CD4-positive, alpha-beta T cell treated with Interleukin-10 for 1 hour (primary cell): ENCODE measurements around the gene ATG7.

Experiments used
- DNase-seq: peaks from one replicate; pipeline ENCODE4 v3.0.0-alpha.2; 2020

ATG7 gene, protein sequence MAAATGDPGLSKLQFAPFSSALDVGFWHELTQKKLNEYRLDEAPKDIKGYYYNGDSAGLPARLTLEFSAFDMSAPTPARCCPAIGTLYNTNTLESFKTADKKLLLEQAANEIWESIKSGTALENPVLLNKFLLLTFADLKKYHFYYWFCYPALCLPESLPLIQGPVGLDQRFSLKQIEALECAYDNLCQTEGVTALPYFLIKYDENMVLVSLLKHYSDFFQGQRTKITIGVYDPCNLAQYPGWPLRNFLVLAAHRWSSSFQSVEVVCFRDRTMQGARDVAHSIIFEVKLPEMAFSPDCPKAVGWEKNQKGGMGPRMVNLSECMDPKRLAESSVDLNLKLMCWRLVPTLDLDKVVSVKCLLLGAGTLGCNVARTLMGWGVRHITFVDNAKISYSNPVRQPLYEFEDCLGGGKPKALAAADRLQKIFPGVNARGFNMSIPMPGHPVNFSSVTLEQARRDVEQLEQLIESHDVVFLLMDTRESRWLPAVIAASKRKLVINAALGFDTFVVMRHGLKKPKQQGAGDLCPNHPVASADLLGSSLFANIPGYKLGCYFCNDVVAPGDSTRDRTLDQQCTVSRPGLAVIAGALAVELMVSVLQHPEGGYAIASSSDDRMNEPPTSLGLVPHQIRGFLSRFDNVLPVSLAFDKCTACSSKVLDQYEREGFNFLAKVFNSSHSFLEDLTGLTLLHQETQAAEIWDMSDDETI

DNA sequence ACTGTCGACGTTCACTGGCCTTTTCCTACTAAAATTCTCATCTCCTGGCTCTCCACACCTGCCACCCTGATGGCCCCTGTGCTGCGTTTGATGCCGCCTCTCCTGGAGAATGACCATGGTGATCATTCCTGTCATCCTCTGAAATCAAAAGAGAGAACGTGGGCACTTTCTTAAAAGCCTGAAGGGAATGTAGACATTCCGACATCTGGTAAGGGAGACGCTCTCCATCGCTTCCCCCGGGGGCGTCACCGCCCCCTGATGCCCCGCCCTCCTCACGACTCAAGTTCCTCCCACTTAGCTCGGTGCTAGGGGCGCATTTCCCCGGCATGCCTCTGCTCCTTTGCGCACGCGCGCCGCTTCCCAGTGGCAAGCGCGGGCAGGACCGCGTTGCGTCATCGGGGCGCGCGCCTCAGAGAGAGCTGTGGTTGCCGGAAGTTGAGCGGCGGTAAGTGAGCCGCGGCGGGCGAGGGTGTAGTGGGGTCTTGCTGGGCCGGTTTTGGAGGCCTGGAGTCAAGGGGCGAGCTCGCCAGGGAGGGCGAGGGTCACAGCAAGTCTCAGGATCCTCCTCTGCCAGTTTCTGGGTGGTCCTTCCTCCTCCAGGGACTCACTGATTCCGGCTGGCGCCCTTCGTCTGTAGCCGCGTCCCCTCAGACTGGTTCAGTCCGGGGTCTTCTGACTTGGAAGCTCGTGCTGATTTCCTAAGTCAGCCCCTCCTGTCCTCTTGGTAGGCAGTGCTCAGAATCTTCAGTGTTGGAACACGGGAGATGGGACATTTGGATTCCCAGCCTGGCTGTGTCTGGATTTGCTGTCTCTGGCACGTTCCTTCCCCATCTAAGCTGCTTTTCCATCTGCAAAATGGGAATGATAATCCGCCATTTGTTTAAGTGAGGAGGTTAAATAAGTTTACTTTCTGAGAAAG is at the start of gene ATG7:
ATG7 (plus strand) TSS at position 412 of the 919 bp plus-strand sequence. CDS start 26,299 bp downstream, outside the sequence.
- peak; percentile 97 for DNase-seq

DNA sequence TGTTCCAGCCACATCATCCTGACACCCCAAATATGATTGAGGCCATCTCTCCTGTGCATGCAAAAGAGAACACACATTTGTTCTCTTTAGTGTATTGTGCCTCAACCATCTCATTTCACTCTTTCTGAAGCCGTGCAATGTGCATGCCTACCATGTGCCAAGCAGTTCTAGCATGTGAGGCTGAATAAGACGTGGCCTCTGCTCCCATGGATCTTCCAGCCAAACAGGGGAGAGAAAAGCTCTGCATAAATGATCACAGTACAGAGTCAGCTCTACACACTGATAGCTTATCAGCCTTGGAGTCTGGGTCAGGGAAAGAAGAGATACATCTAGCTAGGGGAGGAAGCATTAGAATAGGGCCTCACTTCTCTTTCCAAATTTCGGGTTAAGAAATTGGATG is 48.2 kb upstream of the ATG7 start:
- DNase-seq = no peak

DNA sequence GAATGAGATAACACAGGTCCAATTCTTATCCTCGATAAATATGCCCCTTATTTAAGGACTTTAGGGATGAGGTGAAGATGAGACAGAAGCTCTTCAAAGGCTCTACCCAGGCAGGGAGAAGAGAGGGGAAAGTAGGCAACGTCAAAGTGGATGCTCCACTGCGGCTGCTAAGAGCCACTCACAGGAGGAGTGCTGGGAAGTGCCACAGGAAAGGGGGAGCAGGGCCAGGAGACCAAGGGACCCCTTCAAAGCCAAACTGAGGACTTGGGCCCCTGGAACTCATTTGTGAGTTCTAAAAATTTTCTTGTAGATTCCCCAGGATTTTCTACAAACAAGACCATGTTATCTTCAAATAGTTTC is 47.3 kb upstream of the ATG7 start:
- DNase-seq = no peak

DNA sequence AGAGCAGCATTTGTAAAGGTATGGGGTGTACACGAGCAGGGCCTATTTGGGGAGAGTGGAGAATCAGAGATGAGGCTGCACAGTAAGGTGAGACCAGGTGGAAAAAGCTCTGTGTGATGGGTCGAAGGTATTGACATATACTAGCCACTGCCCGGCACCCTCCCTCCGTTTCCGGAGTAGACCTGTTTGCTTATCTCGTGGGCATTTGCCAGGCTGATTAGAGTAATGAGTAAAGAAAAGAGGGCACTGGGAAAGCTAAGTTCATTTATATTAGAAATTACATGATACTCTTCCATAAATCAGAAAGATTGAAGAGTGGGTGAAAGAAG is 46.2 kb upstream of the ATG7 start:
- no peak for DNase-seq

DNA sequence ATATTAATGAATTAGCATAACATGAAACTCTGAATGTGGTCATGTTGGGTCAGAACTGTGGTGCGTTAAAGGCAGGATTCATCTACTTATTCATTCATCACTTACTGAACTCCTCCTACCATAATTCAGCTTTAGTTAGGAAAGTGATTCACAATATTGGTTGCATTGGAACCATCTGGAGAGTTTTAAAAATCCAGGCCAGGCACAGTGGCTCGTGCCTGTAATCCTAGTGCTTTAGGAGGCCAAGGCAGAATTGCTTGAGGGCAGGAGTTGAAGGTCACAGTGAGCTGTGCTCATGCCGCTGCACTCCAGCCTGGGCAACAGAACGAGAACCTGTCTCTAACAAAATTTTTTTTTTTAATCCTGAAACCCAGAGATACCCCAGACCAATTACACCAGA is 44.2 kb upstream of the ATG7 start:
- DNase-seq = no peak

DNA sequence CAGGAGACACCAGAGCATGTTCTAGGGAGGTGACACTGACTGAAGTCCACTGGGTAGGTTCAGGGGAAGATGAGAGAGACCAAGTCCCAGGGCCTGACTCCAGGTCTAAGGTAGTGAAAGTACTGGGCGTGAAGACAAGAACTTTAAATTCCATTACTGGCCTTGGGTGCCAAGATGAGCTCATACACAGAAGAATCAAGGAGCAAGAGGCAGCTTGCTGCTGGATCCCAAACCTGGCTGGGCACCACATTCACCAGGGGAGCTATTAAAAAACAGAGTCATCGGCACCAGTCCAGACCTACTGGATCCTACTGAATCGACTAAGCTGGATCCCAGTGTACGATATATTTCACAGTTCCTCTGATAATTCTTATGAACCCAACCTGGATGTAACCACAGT is 42.1 kb upstream of the ATG7 start:
- no peak for DNase-seq

DNA sequence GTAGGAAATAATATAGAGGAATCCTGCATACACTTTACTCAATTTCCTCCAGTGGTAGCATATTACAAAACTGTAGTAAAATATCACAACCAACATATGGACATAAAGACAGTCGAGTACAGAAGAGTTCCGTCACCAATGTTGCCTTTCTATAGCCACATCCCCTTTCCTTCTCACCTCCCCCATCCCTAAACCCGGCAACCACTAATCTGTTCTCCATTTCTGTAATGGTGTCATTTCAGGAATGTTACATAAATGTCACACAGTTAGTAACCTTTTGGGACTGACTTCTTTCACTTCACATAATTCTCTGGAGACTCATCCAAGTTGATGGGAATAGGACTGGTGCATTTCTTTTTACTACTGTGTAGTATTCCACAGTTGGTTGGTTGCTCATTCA is 41.4 kb upstream of the ATG7 start:
- DNase-seq = no peak

DNA sequence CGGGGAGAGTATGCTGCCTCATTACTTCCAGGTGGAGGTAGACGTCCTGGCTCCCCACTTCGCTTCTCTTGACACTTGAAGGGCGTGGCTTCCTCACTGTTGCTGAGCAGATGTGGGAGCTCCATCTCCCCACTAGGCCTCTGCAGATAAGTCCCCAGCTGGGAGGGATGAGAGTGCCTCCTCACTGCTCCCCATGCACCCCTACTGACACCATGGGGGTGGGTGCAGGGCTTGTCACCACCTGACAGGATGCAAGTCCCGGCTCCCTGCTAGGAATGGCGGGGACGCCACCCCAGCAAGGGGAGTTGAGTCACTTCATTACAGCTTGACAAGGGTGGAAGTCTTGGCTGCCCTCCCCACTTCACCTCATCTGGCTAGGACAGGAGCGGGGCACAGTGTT is 36.8 kb upstream of the ATG7 start:
- no peak for DNase-seq

DNA sequence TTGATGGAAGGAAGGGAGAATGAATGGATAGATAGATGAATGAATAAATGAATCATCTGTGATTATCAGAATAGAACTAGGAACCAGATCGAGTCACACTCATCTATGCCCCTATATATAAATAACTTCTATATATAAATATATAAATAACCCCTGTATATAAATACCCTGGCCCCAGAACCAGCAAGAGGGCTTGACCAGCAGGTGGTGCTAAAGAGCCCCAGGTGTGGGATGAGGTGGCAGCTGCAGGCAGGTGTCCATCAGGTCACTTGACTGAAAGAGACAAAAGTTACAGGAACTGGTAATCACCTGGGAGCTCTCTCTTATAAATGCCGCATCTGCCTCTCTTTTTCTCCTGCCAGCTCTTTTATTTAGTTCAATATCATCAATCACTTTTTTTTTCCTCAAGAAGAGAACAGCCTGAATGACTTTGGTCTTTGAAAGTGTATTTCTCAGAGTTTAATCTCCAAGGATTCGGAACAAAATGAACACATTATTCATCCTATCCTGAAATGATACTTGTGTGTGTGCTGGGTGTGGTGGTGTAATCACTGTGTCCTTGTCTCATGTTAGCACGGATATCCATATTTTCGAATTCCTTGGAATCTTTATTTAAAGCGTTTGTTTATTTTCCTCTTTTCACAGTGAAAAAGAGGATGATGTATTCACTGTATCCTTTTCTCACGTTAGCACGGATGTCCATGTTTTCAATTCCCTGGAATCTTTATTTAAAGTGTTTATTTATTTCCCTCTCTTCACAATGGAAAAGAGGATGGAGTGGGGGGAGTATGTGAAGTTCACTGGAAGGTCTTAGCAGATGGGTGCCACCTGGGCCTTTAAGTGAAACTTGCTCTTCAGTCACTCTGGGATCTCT is 35.4 kb upstream of the ATG7 start:
- peak; percentile 77 for DNase-seq

DNA sequence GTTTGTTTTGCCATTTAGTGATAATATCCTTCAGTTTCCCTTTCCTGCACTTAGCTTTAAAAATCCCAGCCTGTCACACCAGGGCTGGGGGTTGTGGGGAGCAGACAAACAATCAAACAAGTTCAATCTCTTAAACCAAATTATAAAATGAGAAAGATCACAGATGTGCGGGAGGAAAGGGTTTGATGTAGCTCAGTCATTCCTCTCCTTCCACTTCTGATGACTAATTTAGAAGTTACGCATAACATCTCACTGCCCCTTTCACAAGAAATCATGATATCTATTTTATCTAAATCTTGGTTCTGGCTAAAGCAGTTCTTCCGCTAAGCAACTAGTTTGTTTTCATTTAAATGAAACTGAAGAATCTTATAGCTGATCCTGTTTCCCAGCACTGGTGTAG is 34.1 kb upstream of the ATG7 start:
- DNase-seq = no peak

DNA sequence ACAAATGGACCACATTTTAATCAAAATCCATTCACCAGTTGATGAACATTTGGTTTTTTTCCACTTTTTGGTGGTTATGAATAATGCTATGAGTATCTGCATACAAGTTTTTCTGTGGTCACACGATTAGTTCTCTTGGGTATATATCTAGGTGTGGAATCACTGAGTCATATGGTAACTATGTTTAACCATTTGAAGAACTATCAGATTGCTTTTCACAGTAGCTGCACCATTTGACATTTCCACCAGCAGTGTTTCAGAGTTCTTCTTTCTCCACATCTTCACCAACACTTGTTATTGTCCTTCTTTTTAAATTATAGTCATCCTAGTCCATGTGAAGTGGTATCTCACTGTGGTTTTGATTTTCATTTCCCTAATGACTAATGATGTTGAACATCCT is 33.3 kb upstream of the ATG7 start:
- DNase-seq = no peak

DNA sequence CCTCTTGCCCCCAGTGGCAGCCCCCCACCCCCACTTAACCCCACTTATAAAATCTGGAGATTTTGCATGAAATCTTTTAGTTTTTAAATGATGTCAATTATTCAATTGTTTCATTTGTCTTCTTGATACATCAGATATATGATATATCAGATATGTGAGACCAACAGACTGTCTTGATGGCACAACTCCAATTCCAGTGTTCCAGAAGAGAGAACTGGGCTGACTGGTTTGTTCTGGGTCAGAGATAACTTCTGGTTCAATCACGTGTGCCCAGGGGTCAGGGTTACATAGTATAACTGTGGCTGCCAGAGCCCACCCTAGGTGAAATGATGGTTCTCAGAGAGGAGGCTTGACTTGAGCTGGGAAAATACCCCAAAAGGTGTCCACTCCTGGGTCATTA is 32.4 kb upstream of the ATG7 start:
- no peak for DNase-seq

DNA sequence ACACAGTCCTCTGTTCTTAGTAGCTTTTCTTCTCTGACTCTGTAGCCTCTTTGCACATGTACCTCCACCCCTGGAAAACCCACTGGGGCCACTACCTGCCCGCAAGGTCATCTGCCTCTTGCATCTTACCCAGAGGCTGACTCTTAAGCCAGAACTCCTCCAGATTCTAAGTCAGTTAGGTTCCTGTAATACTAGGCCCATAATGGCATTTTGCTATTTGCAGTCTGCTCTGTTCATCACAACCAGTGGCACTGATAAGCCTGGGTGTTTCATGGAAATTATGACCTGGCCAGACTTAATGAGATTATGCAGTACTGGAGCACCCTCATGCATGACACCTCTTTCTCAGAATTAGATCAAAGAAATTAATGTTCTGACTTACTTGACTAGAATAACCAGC is 31.7 kb upstream of the ATG7 start:
- DNase-seq = no peak

DNA sequence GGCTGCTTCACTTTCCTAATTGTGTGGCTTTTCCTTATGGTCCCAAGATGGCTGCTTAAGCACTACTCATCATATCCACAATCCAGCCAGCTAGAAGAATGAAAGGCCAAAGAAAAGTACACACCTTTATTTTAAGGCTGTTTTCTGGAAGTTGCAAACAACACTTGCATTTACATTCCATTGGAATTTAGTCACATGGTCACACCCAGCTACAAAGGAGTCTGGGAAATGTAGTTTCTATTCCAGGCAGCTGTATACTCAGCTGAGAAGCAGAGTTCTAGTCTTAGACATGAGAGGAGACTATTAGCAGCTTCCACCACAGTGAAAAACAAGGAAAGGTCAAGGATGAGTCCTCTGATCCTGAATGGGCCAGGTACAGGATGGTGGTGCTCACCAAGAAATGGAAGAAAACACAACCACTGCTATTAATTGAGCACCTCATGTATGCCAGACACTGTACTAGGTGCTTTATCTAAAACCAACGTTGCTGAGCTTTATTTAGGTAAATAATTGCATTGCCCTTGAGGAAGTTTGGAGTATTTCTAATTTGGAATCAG is 28.0 kb upstream of the ATG7 start:
- no peak for DNase-seq

DNA sequence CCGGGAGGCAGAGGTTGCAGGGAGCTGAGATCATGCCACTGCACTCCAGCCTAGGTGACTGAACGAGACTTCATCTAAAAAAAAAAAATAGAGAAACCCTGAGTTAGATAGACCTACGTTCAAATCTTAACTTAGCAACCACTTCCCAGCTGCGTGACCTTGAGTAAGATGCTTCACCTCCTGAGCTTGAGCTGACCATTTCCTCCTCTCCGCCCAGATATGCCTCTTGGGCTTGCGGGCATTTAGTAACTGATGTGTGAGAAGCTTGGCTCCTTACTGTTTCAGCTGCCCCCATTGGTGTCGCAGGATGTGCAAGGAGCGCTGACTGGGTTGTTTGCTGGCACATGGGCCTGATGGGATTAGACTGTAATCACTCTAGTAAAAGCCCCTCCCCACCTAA is 26.9 kb upstream of the ATG7 start:
- DNase-seq = no peak

DNA sequence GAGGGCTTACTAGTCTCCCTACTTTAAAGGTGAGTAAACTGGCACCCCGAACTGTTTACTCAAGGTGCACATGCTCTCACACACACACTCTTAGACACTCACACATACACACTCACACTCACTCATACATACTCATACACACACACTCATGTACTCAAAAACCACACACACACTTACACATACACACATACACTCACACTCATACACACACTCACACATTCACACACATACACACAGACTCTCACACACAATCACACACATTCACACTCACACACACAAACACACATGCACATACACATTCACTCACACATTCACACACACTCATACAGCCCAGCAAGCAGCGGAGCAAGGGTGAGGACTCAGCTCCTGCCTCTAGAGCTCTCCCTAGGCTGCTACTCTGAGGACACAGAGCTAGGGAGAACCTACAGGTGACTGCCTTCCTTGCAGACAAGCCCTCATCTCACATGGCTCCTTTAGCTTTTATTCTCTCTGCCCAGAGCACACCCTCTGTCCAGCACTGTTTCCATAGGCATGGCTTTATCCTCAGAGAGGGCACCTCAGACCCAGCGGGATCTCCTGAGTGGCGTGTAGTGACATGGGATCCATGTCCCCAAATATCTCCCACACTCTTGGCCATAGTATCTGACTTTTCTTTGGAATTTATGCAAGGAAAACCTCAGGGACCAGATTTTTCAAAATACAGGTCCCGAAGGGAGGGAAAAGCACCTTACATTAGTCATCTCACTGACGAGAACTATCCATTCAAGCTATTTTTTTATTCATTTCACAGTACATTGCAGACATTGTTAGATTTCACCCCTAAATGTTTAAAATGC is 26.2 kb upstream of the ATG7 start:
- DNase-seq = no peak

DNA sequence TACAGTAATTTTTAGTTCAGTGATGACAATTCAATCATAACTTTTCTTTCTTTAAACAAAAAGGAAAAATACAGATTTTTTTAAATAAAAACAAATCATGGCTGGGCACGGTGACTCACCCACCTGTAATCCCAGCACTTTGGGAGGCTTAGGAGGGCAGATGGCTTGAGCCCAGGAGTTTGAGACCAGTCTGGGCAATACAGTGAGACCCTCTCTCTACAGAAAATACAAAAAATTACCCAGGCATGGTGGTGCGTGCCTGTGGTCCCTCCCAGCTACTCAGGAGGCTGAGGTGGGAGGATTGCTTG is 25.6 kb upstream of the ATG7 start:
- no peak for DNase-seq

DNA sequence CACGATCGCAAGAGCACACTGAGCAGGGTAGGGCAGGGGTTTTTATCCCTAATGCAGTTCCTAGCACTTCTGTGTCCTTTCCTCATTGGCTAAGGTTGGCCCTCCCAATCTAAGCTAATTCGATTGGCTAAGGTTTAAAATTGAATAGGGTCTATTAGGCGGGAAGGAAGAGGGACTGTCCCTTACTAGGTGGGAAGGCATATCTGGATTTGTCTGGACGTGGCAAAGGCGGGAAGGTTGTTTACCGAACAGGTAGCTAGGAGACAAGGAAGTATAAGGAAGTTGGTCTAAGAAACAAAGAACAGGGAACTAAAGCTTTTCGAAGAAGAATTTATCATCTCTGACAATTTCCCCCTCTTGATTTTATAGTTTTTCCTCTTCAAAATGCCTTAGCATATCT is 24.8 kb upstream of the ATG7 start:
- DNase-seq = no peak

DNA sequence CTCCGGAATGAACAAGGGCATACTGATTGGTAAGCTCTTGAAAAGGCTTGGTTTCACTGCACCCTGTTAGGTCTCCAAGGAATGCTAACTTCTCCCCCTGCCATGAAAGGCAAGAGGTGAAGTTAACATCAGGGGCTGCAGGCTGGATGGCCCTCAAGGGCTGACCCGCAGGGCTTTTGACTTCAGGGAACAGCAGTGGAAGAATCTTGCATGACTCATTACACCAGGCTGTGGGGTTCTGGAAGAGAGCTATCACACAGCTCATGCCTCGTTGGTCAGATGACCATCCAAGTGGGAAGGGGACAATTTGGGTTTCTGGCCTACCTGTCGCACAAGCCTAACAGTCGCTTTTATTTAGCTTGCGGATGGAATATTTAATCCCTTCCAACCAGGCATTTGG is 23.6 kb upstream of the ATG7 start:
- DNase-seq = no peak

DNA sequence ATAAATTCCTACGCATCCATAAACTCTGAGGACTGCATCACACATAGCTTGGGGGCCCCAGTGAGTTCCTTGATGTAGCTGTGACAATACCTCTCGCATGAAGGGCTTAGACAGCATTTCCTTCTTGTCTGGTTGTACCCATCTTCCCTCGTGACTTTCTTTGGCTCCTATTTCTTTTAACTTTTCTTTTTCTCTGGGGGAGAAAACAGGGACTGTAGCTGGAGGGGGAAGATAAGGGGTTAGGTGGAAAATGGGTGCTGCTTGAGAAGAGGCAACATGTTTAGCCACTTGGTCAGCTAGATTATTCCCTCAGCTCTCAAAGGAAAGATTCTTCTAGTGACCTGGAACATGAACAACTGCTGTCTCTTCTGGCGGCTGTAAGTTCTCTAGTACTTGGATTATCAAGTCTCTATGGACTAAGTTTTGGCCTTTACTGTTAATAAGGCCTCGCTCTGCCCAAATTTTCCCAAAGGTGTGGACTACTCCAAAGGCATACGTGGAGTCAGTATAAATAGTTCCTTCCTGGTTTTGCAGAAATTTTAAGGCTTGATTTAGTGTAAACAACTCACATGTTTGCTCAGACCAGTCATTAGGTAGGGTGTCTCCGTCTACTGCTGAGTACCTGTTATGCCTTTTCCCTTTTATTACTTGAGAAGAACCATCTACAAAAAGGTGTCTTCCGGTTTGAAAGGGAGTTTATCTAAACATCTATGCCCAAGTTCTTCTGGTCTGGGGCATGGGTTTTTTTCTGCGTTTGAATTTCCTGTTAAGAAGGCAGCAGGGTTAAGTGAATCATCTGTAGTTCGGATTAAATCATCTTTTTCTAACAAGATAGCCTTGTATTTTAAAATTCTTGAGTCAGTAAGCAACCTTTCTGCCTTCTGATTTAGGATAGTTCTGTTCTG is 21.0 kb upstream of the ATG7 start:
- peak; percentile 29 for DNase-seq

DNA sequence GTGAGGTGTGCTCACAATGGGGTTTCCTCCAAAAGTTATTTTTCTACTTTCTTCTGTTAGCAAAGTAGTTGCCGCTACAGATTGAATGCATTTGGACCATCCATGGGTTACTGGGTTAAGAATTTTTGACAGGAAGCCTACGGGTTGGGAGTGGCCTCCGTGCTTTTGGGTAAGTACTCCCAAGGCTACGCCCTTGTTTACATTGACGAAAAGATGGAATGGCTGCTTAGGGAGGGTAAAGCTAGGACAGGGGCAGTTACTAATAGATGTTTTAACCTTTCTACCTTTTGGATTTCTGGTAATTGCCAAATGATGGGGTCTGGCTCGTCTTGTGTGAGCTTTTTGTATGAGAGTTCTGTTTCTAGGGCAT is 20.4 kb upstream of the ATG7 start:
- no peak for DNase-seq
